BE2C (cell line): ENCODE data around the gene NWD2.

ENCODE experiments used
- DNase-seq: peaks from one replicate; pipeline ENCODE4 v3.0.0-alpha.2; 2020
- H3K27me3 ChIP-seq: fragments of 250-450 bp; sonication (Bioruptor Pico); 2 replicates; pipeline ENCODE4 v1.5.1; 2020; ENCODE audit warnings: mild to moderate bottlenecking
- H3K36me3 ChIP-seq: fragments of 250-450 bp; sonication (Bioruptor Pico); 2 replicates; pipeline ENCODE4 v1.5.1; 2020; ENCODE audit warnings: mild to moderate bottlenecking
- H3K4me1 ChIP-seq: fragments of 250-450 bp; sonication (Bioruptor Pico); 2 replicates; pipeline ENCODE4 v1.5.1; 2020
- H3K4me3 ChIP-seq: 2 replicates; pipeline ENCODE4 v1.5.1; 2011; ENCODE audit warnings: low read depth, low read length
- H3K9me3 ChIP-seq: fragments of 250-450 bp; sonication (Bioruptor Pico); 2 replicates; pipeline ENCODE4 v1.5.1; 2020
- CTCF ChIP-seq: IDR thresholded peaks from 2 replicates; pipeline ENCODE4 v1.5.1; 2012; ENCODE audit warnings: mild to moderate bottlenecking, low read depth, low read length

The NWD2 gene

DNA sequence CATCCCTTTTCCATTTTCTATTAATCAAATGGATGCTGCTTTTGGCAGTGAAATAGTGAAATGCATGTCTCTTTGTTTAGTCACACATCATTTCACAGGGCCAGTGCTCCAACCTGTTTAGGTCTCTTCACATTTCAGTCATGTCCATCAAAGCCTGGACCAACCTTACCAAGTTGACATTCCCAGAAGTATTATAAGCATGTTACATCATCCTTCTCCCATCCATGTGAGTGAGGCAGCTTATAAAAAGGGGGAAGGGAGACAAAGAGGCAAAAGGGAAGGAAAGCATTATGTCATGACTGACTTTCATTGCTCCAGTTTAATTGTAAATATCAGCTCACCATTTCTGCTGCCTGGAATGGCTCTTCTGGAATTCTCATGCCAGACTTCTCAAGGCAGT, 94.4 kb downstream of the NWD2 start:
- DNase-seq: no peak
- H3K4me3 ChIP-seq: no peak overlapping the region
- H3K27me3 ChIP-seq: no peaks in the 10 kb centered on the region
- H3K36me3 ChIP-seq: no peaks in the 10 kb centered on the region
- no peaks in the 10 kb centered on the region for H3K4me1 ChIP-seq
- TF ChIP-seq CTCF: no peak
- H3K9me3 ChIP-seq: no peaks in the 10 kb centered on the region

DNA sequence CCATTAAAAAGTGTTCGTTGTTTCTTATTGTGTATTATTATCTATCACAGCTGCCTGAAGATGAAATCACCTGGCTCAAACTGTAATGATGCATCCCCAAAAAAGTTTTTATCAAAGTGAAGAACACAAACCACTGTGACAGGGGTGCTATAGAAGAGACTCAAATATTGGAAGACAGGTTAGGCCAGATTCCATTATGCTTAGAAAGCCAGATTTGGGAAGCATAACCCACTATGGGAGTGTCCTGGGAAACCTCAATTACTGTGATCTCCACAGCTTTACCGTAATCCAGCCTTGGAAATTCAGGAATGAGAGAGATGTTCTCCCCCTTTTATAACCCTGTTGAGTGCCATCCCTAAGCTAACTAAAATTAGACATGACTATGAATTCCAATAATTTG, 114.2 kb downstream of the NWD2 start:
- no peaks in the 10 kb centered on the region for H3K27me3 ChIP-seq
- no peak overlapping the region for H3K4me3 ChIP-seq
- H3K9me3 ChIP-seq: no peaks in the 10 kb centered on the region
- H3K36me3 ChIP-seq: no peaks in the 10 kb centered on the region
- no peak for TF ChIP-seq CTCF
- DNase-seq: no peak
- no peaks in the 10 kb centered on the region for H3K4me1 ChIP-seq

DNA sequence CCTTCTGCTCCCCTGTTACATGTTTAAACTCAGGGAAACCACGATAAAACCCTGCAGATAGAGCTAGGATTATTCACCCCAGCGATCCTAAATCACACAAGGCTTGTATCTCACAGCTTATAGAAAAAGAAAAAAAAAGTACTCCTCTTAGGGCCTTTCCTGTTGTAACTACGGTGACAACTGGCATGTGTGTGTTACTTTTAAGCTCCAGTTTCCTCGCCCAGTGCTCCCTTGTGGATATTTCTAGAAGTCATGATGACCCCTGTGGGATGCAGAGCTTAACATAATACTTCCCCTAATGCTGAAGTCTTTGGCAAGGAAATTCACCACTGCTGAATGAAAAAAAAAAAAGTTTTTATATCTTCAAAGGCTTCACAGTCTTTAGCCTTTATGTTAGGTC, 114.7 kb downstream of the NWD2 start:
- Histone ChIP-seq H3K36me3 (no peaks in the 10 kb centered on the region), H3K9me3 (no peaks in the 10 kb centered on the region; the same call in 1 of the 2 replicates), H3K27me3 (no peaks in the 10 kb centered on the region), H3K4me1 (no peaks in the 10 kb centered on the region), H3K4me3 (no peak overlapping the region)
- no peak for DNase-seq
- no peak for TF ChIP-seq CTCF

GRCh38 chr4:37365888-37366287, 121.3 kb downstream of the NWD2 start:
- Histone ChIP-seq H3K36me3 (no peaks in the 10 kb centered on the region), H3K9me3 (no peaks in the 10 kb centered on the region; the same call in 1 of the 2 replicates), H3K4me3 (no peak overlapping the region), H3K27me3 (no peaks in the 10 kb centered on the region), H3K4me1 (no peaks in the 10 kb centered on the region)
- TF ChIP-seq CTCF: no peak
- no peak for DNase-seq

- Histone ChIP-seq H3K9me3 (no peaks in the 10 kb centered on the region; the same call in 1 of the 2 replicates), H3K36me3 (no peaks in the 10 kb centered on the region), H3K4me1 (no peaks in the 10 kb centered on the region), H3K27me3 (no peaks in the 10 kb centered on the region), H3K4me3 (no peak overlapping the region)
- DNase-seq: no peak
- TF ChIP-seq CTCF: no peak
Observed at GRCh38 chr4:37367901-37368300, 123.4 kb downstream of the NWD2 start.

DNA sequence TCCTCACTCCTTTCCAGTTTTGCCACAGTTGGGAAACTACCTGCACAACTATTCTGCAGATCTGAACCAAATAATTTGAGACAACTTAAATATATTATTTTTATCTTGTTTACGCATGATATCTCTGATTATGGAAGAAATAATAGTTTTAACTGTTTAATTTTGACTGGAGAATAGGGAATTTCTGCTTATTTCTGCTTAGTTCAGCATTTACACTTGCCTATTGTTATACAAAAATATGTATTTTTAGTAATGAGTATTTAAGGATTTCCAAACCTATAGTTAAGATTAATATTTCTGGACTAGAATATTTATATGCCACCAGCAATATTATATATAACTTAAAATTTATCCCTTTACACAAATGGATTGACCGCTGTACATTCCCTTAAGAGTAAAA, 125.5 kb downstream of the NWD2 start:
- no peaks in the 10 kb centered on the region for H3K27me3 ChIP-seq
- no peaks in the 10 kb centered on the region for H3K9me3 ChIP-seq
- H3K4me1 ChIP-seq: no peaks in the 10 kb centered on the region
- H3K4me3 ChIP-seq: no peak overlapping the region
- DNase-seq: no peak
- TF ChIP-seq CTCF: no peak
- no peaks in the 10 kb centered on the region for H3K36me3 ChIP-seq
